GM18526 (cell line): Measurements from ENCODE around the gene C4orf50.

Experiments used
- POLR2A ChIP-seq: IDR thresholded peaks from 3 replicates; pipeline ENCODE4 v1.6.1; 2011; ENCODE audit not compliant: insufficient read length; ENCODE audit errors: extremely low read depth

C4orf50 gene

DNA sequence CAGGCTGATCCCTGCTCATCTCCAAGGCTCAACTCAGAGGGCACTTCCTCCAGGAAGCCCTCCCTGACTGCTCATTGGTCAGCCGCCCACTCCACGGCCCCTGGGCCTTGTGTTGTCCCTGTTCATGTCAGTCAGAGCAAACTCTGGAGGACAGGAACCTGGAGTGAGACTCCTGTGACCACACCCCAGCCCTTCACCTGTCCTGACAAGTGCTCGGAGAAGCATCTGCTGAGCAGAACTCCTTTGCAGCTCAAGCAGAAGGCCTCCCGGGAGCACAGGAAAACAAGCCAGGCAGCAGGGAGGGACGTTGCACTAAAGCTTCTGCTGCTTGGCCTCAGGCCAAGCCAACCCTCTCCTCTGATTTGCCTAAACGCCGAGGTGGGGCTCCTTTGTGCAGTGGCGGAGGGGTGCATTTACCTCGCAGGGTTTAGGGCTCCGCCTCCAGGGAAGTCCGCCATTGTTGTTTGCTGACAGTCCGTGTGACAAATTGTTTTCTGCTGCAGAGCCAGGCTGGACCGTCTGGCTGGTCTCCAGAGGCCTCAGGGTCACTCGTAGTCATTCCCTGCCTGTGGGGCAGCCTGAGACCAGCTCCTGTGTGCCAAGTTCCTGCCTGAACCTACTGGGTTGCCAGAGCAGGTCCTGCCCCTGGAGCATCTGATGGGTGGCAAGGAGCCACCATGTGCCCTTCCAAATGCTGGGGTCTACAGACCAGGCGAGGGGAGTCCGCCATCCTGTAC, 61.8 kb downstream of the C4orf50 start:
- no peak for TF ChIP-seq POLR2A

DNA sequence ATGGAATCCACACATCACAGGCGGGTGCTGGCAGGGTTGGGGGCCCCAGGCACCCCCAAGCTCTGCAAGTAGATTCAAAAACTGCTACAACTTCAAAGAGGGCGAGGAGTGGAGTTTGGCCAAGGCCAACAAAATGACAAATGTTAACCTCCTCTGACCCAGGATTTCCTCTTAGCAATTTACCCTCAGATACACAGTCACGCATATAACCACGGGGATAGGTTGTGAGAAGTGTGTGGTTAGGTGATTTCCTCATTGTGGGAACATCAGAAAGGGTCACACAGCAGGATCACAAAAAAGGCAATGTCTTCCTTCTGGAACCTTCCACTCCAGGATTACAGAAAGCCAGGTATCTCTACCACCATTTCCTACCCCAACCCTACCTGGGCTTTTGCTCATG, 62.4 kb downstream of the C4orf50 start:
- TF ChIP-seq POLR2A: no peak

DNA sequence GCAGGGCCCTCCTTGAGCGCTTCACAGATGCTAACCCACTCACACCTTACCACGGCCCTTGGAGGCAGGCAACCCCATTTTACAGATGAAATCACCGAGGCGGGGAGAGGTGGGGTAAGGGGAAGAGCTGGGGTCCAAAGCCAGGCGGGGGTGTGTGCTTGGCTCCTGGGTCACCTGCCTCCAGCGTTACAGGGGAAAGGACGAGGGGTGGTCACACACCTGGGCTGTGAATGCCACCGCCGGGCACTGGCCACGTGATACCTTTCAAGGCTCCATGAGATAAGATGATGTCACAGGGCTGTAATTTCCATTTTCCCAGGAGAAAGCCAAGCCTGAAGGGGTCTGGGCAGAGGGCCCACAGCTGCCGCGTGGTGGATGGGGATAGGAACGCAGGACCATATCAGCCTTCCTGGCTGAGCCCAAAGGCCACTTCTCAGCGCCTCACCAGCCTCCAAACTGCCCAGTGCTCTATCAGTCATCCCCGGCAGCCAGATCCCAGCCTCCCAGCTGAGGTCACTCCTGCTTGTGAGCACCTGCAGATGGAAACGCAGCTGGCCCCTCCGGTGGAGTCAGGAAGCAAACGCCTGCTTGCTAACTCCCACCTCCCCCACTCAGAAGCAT, 62.9 kb downstream of the C4orf50 start:
- TF ChIP-seq POLR2A: no peak

DNA sequence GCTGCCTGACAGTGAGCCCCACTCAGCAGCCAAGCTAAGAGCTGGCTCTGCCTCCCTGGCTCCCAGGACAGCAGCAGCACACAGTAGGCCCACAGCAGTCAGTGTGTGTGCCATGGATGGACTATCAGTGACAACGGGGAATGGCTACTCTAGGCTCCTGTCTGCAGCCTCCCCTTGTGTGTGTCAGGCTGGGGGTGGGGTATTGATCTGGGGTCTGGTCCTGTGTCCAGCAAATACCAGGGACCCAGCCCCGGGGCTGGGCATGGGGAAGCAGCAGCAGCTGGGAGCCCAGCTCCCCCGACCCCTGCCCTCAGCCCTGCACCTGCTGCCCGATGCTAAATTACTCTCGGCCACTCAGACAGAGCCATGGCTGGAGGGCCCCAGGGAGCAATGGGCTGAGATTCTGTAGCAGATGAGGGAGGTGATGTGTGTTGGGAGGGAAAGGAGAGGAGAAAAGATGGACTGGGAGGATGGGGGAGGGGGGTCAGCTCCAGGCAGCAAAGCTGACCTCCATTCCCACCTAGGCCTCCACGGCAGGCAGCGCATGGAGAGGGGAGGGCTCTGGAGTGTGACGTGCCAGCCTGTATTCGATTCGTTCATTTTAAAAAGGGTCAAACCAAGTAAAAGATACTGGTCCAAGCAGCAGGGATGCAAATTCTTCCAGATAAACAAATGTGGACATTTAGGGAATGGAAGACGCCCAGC, 64.0 kb downstream of the C4orf50 start:
- no peak for TF ChIP-seq POLR2A

DNA sequence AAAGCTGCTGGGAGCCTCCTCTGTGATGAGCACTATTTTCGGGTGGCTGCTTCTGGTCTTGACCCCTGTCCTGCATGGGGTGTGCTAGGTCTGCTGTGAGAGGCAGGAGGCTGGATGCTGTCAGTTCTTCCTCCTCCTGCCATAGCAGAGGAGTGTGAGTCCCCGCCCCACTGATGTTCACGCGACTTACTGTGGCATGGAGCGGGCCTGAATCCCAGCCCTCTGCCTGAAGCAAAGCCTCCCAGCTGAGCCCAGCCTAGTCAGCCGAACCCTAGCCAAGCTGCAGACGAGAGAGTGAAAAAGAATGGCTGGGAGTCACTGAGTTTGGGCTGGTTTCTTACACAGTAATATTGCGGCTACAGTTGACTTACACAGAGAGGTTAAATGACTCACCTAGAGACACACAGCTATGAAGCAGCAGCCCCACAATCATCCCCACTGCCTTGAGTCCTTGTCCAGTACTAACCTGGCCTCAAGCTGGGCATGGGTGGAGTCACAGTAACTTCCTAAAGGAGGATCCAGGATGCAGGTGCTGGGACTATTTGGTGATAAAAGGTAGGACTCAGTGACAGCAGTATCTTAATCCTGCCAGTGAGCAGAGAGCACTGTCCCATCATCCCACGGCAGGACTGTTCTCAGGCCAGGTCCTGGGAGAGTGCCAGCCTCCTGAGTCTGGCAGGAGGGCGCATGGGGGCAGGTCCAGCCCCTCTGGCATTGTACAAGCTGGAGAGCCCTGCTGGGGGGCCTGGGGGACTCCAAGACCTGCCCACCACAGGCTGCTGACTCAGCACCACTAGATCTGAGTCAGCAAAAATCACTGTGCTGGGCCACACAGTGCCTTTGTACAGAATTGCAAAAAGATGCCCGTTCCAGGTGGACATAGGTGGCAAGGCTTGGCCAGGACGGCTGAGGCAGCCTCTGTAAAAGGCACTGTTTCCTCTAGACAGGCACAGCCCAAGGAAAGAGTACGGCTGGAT, 65.0 kb downstream of the C4orf50 start:
- TF ChIP-seq POLR2A: no peak

DNA sequence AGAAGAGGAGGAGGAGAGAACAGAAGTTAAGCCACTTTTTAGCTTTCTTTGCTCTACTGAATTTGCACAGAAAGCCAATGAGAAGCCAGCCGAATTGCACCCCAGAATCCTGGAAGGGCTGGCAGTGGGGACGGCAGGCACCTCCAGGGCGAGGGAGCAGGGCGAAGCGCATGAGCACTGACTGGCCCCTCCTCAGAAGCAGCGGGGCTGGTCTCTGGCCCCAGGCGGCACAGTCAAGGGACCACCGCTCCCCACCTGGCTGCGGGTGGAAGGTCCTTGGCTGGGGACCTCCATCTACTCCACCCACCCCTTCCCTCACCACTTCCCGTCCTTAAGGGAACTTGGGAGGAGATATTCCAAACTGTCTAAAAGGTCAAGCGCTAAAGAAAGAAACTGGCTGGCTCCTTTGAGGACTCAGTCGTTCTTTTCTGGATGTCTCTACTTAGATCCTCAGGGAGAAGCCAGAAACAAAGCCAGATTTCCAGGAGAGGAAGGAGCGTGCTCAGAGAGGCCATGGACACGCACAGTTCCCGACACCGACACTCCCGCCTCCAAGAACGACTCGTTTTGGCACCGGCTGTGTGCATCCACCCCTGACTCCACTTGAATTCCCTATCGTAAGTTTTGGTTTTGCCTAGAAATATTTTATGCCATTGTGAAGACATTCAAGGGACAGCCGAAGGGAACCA, 65.8 kb downstream of the C4orf50 start:
- no peak for TF ChIP-seq POLR2A

DNA sequence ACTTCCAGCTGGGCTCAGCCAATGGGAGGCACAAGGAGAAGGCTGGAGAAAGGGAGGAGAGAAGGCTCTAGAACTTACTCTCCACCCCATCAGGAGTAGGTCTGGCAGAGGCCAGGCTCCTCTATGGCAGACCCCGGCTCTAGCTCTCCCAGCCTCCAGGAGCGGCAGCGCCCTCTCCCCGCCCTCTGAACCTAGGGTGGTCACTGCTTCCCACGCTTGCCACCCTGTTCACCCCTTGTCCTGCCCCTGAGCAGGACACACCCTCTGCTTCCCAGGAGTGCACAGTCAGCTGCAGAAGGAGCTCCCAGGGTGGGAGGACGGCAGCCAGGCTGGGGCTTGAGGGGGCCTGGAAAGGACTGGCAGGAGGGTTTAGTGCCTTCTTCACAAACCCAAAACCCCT, 72.3 kb downstream of the C4orf50 start:
- no peak for TF ChIP-seq POLR2A

DNA sequence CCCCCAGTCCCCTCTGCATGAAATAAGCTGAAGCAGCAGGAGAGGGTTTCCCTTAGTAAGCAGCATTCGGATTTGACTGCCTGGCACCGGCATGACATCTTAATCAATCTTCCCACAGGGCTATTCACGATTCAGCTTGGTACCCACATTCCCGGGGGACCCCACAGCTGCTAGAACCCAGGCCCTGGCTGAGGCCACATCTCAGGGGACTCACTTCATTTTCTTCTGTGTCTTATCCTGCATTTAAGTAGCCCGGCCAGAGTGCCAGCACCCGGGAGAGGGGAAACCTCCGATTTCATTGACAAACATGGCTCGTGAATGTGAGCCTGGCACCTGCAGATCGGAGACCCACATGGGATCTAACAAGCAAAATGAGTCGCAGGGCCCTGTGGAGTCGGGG, 73.1 kb downstream of the C4orf50 start:
- no peak for TF ChIP-seq POLR2A

DNA sequence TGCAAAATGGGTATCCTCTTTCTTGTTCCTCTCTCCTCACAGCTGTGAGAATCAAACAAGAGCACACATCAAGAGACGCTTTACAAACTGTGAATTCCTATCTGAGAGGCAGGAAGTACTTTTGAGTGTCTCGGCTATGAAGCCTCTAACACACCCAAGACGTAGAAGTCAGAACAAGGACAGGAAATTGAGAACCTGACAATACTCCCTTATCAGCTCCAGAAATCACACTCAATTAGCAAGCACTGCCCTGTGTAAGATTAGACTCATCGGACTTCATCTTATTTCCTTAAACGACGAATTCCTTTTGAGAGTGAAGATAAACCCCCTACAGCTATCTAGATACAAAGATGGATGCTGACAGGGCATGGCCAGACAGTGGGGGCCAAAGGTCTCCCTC, 74.7 kb downstream of the C4orf50 start:
- TF ChIP-seq POLR2A: no peak

DNA sequence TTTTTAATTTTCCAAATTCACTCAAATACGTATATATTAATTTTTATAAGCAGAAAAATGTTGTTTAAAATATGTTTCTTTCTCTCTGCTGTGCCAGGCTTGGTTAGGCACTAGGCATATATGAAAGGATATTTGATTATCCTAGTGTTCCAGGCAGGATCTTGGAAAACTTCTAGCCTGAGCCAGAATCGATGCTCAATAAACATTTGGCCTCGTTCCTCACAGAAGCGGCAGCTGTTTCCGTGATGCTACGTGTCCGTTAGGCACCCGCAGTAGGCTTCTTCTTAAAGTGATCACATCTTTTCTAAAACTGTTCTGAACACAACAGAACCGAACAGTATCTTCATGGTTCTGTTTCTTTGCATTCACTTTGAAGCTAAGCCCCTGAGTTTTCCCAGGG, 75.3 kb downstream of the C4orf50 start:
- no peak for TF ChIP-seq POLR2A

DNA sequence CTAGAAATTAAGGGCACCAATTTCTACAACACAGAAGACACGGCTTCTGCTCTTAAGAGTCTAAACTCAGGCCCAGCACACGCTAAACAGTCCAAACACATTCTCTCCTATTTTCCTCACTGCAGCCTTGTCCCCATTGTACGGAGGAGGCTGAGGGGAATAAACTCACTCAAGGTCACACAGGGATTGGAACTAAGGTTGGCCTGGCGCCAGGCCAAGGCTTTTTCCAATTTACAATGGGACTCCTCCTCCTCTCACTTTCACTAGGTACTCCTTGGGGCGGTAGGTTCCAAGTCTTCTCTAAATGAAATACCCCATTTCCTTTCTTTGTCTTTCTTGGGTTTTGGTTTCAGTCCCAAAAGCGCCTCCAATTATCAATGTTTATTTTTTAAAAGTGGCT, 76.6 kb downstream of the C4orf50 start:
- no peak for TF ChIP-seq POLR2A

DNA sequence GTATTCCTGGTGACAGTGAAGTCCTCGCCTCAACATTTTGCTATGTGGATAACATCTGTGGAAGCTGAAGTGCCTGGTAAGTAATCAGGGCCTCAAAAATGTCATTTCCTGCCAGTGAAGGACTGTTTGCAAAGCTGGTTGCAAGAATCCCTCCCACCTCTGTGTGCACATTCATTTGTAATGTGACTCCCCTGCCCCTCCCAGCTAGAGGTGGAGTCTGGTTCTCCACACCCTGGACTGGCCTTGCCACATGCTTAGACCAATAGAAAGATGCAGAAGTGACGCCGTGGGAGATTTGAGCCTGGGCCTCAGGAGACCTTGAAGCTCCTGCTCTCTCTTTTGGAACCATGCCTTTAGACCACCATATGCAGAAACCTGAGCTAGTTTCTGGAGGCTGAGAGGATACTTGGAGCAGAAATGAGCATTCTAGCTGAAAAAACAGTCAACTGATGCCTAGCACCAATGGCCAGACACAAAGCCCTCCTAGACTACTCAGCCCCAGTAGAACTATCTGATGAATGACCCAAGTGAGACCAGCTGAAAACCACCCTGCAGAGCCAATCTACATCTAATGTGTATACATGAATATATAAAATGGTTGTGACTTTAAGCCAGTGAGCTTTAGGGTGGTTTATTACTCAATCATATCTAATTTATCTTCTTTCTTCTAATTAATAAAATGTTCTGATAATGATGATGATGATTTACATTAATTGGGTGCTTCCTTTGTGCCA, 77.6 kb downstream of the C4orf50 start:
- no peak for TF ChIP-seq POLR2A

DNA sequence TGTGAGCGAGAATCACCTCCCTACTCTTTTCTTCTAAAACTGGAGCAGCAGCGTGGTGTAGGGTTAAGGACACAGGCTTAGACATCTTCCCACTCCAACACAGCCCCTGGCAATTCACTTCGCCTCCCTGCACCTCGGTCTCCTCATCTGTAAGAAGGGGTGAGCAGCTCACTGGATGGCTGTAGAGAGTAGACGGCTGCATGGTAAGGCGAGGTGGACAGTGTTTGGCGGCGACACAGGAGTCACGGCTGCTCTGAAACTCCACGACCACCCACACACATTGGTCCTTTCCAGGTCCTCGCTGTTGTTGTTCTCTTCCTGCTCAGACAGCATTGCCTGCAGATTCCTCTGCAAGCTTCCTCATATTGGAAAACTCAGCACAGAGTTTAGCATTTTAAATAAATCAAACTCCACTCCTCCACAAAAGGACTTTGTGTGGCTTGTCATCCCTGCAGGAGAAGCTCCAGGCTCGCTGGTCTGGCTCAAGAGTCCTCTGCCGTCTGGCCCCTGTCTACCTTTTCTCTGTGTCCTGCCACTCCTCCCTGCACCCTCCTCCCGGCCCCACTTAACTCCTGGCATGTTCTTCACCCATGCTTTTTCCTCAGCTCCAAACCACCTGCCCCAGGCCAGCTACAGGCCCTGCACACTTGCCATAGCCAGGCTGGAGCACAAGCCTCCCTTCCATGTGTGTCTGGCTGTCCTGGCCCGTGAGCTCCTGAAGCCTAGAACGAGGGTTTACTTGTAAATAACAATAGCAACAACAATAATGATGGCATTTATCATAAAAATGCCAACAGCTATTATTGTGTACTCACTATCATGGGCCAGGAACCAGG, 84.0 kb downstream of the C4orf50 start:
- TF ChIP-seq POLR2A: no peak

DNA sequence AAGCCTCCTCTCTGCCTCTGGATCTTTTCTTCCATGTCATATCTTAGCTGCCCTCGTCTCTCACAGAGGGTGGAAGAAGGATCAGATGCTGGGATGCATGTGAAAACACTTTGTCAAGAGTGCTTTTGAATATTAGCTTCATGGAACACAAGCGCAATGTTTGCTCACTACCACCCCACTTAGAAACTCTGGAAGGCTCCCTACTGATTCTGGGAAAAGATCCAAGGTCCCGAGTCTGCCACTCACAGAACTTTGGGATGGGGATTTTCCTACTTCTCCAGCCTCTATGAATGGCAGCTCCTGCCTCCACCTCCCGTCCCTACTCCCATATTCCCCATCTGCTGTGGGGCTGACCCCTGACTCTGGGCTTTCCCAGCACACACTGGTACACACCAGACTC, 85.1 kb downstream of the C4orf50 start:
- no peak for TF ChIP-seq POLR2A
